HepG2 (cell line): ENCODE measurements around the gene PHF21B. TPM values are rescaled to one million over a fixed set of nuclear protein-coding genes. Genes with fewer than 3 reads are reported as not detected.

Experiments used
- ATAC-seq: fragments of 200-7000 bp; cut with Tn5 transposase; 3 replicates; pipeline ENCODE4 v1.9.1; 2020; ENCODE audit warnings: mild to moderate bottlenecking, moderate library complexity
- BruUV-seq: library from RNA; stranded (reverse); fragments of 400-500 nt; replicated peaks from 2 replicates; lab custom pipeline; 2021; lab: Mats Ljungman, UMichigan
- CTCF ChIA-PET: fragments of 300-600 bp; formaldehyde crosslinking; extraction: SDS; loops from one replicate; lab custom pipeline; 2021; ENCODE audit warnings: low total read pairs, inconsistent platforms, low intra/inter-chr PET ratio; lab: Yijun Ruan, JAX
- POLR2A ChIA-PET: fragments of 350-600 bp; sonication (Branson Sonifier 250); formaldehyde crosslinking; loops from one replicate; lab custom pipeline; 2020; ENCODE audit warnings: antibody characterized with exemption, inconsistent platforms; lab: Yijun Ruan, JAX
- DNase-seq: peaks from one replicate; pipeline ENCODE4 v3.0.0-alpha.2; 2015; ENCODE audit warnings: low spot score
- FAIRE-seq: peaks from 3 replicates; lab custom pipeline; 2011; peaks lifted over from hg19 to GRCh38; lab: Jason Lieb, UNC
- H2AFZ ChIP-seq: one replicate; pipeline ENCODE4 v1.6.1; 2011; ENCODE audit warnings: low read length, inconsistent platforms
- H3K27ac ChIP-seq: fragments of 300-600 bp; 3 replicates; pipeline ENCODE4 v1.8.0; 2011; ENCODE audit warnings: mixed run types, mild to moderate bottlenecking, mixed read lengths, low read length, inconsistent platforms; ENCODE audit not compliant: insufficient read depth; ENCODE audit errors: extremely low read length
- H3K27me3 ChIP-seq, 2 experiments: fragments of 200-600 bp in 1 of 2; 2 replicates in 1 of 2; 3 replicates in 1 of 2; pipeline versions ENCODE4 v1.6.0 to v1.8.0; 2011; ENCODE audit warnings: low read length in 2 of 2, mild to moderate bottlenecking in 2 of 2, moderate library complexity in 2 of 2, inconsistent platforms in 1 of 2; ENCODE audit not compliant: insufficient read depth in 2 of 2, control insufficient read depth in 1 of 2
- H3K36me3 ChIP-seq, 2 experiments: fragments of 200-600 bp in 1 of 2; replicated peaks in 1 of 2; 2 replicates in 1 of 2; 3 replicates in 1 of 2; pipeline versions ENCODE4 v1.5.1 to v1.8.0; 2011; ENCODE audit warnings: low read length in 2 of 2, inconsistent platforms in 1 of 2; ENCODE audit not compliant: insufficient read depth in 2 of 2, control insufficient read depth in 1 of 2
- H3K4me1 ChIP-seq: 2 replicates; pipeline ENCODE4 v1.5.1; 2012; ENCODE audit warnings: low read length, inconsistent platforms; ENCODE audit not compliant: insufficient read depth
- H3K4me2 ChIP-seq: 2 replicates; pipeline ENCODE4 v1.6.0; 2011; ENCODE audit warnings: low read depth, low read length, inconsistent platforms
- H3K4me3 ChIP-seq, 3 experiments: fragments of 200-600 bp in 1 of 3; sonication (generic), shearing (Covaris generic) in 1 of 3; replicated peaks in 1 of 3; 2 replicates each; pipeline ENCODE4 v1.5.1; 2011 to 2016; ENCODE audit warnings: low read length in 3 of 3, inconsistent platforms in 2 of 3, low read depth in 2 of 3, mild to moderate bottlenecking in 2 of 3, control low read depth in 1 of 3, mixed read lengths in 1 of 3; ENCODE audit not compliant: insufficient read depth in 1 of 3
- H3K79me2 ChIP-seq: one replicate; pipeline ENCODE4 v1.6.1; 2011; ENCODE audit warnings: low read length, inconsistent platforms; ENCODE audit not compliant: insufficient read depth
- H3K9ac ChIP-seq: 2 replicates; pipeline ENCODE4 v1.6.0; 2011; ENCODE audit warnings: mild to moderate bottlenecking, low read depth, low read length, inconsistent platforms; ENCODE audit not compliant: insufficient read depth
- H3K9me3 ChIP-seq: 2 replicates; pipeline ENCODE4 v1.5.1; 2012; ENCODE audit warnings: mild to moderate bottlenecking, low read length
- H4K20me1 ChIP-seq: 2 replicates; pipeline ENCODE4 v1.6.0; 2011; ENCODE audit warnings: inconsistent platforms, mild to moderate bottlenecking, low read length, moderate library complexity; ENCODE audit not compliant: insufficient read depth
- CC2D1A ChIP-seq: sonication (generic); formaldehyde crosslinking; IDR thresholded peaks from 2 replicates; pipeline ENCODE4 v1.8.1; 2023; ENCODE audit warnings: mild to moderate bottlenecking, missing genetic modification reagents
- GLI4 ChIP-seq: sonication (generic); formaldehyde crosslinking; IDR thresholded peaks from 2 replicates; pipeline ENCODE4 v1.5.1; 2020; ENCODE audit warnings: missing genetic modification reagents, mild to moderate bottlenecking, moderate library complexity, borderline replicate concordance
- SP2 ChIP-seq: sonication (generic); formaldehyde crosslinking; IDR thresholded peaks from 2 replicates; pipeline ENCODE4 v1.5.1; 2020; ENCODE audit warnings: mild to moderate bottlenecking, missing genetic modification reagents
- ZBTB7B ChIP-seq: sonication (generic); formaldehyde crosslinking; IDR thresholded peaks from 2 replicates; pipeline ENCODE4 v1.4.0; 2020; ENCODE audit warnings: missing genetic modification reagents
- ZNF670 ChIP-seq: sonication (generic); formaldehyde crosslinking; IDR thresholded peaks from 2 replicates; pipeline ENCODE4 v1.8.0; 2022; ENCODE audit warnings: mild to moderate bottlenecking, missing genetic modification reagents, borderline replicate concordance
- ZNF766 ChIP-seq: sonication (generic); formaldehyde crosslinking; IDR thresholded peaks from 2 replicates; pipeline ENCODE4 v1.5.0; 2020; ENCODE audit warnings: missing genetic modification reagents, borderline replicate concordance
- WGBS: methylation state at CpG from one replicate; pipeline ENCODE4 v1.1.6; 2017; ENCODE audit warnings: low lambda C conversion rate; 5-methylcytosine and 5-hydroxymethylcytosine counted together
- in situ Hi-C: cut with HindIII; loops from 2 replicates; pipeline ENCODE4 v1.10.0; 2017; ENCODE audit warnings: low pct_unique_long_range_greater_than_20kb; ENCODE audit not compliant: extremely low pct_ligation_motif_present
- intact Hi-C: fragments of 100-400 bp; cut with micrococcal nuclease; formaldehyde crosslinking; loops from one replicate; pipeline ENCODE4 v1.10.0; 2022; ENCODE audit not compliant: unreplicated experiment
- polyA plus RNA-seq, 8 experiments: library from polyadenylated mRNA; depleted of rRNA in 3 of 8; stranded (reverse) in 7 of 8; unstranded in 1 of 8; fragments of >200 nt; fragmentation: Illumina TruSeq in 4 of 8; extraction: Trizol in 4 of 8; gene quantifications; 2 replicates each; pipeline versions ENCODE4 v1.2.1 to v1.2.3, GENCODE V29; 2011 to 2016; ENCODE audit warnings: low read depth in 4 of 8, missing spikeins in 1 of 8, mixed read lengths in 1 of 8; ENCODE audit not compliant: insufficient read depth in 1 of 8
- total RNA-seq, 5 experiments: library from RNA; depleted of rRNA; stranded (reverse); fragments of >200 nt; fragmentation: Illumina TruSeq; extraction: Trizol; gene quantifications; 2 replicates each; pipeline ENCODE4 v1.2.3, GENCODE V29; 2016; ENCODE audit warnings: low read depth in 1 of 5
- TF ChIP-seq, protein P1 (sequence below): sonication (generic); formaldehyde crosslinking; IDR thresholded peaks from 2 replicates; pipeline ENCODE4 v1.4.0; 2020; ENCODE audit warnings: missing genetic modification reagents

PHF21B gene
- total and polyA plus RNA-seq, 2 of the 13 experiments (the other 11 are each of a cell fraction or from before 2014, with no cell fraction given), result not detected

DNA sequence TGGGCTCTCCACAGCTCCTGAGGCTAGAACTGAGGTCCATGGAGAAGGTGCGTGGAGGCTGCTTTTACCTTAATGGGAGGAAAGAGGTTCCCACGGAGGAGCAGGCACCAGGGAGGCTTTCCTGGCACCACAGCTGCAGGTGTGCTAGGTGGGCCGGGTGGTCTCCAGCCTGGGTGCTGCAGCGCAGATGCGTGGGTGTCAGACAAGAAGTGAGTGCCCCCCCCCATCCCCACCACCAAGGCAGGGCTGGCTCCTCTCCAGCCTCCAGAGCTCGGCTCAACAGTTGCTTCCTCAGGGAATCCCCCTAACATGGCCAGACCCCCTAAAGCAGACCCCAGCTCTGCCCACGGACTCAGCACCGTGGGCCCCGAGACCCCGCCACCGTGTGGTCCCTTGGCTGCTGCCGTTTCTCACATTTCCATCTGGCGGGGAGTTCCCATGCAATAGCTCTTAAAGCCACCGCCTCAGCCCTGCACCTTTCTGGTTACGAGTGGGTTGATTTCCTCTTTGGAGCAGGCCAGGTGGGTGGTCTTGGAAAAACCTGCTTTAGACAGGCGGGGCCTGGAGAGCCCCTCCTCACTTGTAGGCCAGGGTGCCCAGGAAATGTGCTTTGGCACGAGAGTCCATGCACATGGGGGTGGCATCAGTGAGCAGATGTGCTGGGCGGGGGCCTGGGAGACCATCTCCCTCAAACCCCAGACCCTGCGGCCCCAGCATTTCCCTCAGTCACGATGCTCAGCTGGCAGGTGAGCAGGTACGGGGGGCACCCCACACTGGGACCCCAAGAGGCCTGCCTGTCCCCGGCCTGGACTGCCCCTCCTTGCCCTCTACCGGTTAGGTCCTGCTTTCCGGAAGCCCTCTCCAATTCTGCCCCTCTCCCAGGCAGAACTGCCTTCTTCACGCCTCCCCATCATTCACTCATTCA lies 163.7 kb downstream of the PHF21B start:
- no peak for DNase-seq
- no peaks in the 10 kb centered on the region for H3K9me3 ChIP-seq
- no peak overlapping the region for H3K9ac ChIP-seq
- no peak overlapping the region for H2AFZ ChIP-seq
- no peaks in the 10 kb centered on the region for H4K20me1 ChIP-seq
- ChIA-PET CTCF (no interaction called here), POLR2A (no interaction called here)
- ATAC-seq, result no peak
- H3K27me3 ChIP-seq, result peaks cover 2 to 22% of the 10 kb centered on the region in 2 experiments; a peak in 4 of 5 replicates
- FAIRE-seq, result no peak
- in situ Hi-C loops, result no loop called here
- no peaks in the 10 kb centered on the region for H3K36me3 ChIP-seq
- no peak overlapping the region for H3K4me2 ChIP-seq
- no peak for TF ChIP-seq ZNF670 (CRISPR knock-in tag)
- TF ChIP-seq ZBTB7B (CRISPR knock-in tag), result no peak
- TF ChIP-seq, protein P1, sequence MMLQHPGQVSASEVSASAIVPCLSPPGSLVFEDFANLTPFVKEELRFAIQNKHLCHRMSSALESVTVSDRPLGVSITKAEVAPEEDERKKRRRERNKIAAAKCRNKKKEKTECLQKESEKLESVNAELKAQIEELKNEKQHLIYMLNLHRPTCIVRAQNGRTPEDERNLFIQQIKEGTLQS, result no peak
- no peak for TF ChIP-seq SP2 (CRISPR knock-in tag)
- TF ChIP-seq CC2D1A (CRISPR knock-in tag), result no peak
- TF ChIP-seq GLI4 (CRISPR knock-in tag), result no peak
- no peaks in the 10 kb centered on the region for H3K4me1 ChIP-seq
- no TSS peak for BruUV-seq
- H3K79me2 ChIP-seq, result no peaks in the 10 kb centered on the region
- intact Hi-C loops, result no loop called here
- H3K27ac ChIP-seq, result no peak overlapping the region
- 29% methylated on average over 13 of the region's 25 CpGs for WGBS
- H3K4me3 ChIP-seq, result no peak overlapping the region

DNA sequence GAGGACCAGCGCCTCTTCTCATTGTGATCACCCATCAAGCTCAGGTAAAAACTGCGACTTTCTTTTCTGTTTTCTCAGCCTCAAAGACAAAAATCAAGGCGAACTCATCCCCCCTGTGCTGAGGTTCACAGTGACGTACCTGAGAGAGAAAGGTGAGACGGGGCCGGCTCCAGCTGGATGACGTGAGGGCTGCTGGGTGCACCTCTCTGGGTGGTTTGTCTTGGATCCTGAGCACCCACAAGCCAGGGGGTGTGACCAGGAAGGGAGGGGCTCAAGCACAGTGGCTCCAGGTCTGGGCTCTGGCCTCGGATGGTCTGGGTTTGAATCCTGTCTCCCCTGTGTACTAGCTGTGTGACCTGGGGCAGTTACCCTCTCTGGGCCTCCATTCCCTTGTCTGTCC lies 164.6 kb downstream of the PHF21B start:
- ChIA-PET CTCF (no interaction called here), POLR2A (no interaction called here)
- H3K4me1 ChIP-seq, result no peaks in the 10 kb centered on the region
- ATAC-seq (no peak), DNase-seq (no peak), FAIRE-seq (no peak)
- intact Hi-C loops (no loop called here), in situ Hi-C loops (no loop called here)
- H4K20me1 ChIP-seq, result no peaks in the 10 kb centered on the region
- H2AFZ ChIP-seq, result no peak overlapping the region
- no peak overlapping the region for H3K4me3 ChIP-seq
- no peaks in the 10 kb centered on the region for H3K36me3 ChIP-seq
- no peak for TF ChIP-seq ZNF766
- no peaks in the 10 kb centered on the region for H3K9me3 ChIP-seq
- H3K9ac ChIP-seq, result no peak overlapping the region
- H3K4me2 ChIP-seq, result no peak overlapping the region
- peaks cover 2 to 31% of the 10 kb centered on the region in 2 experiments; a peak in 4 of 5 replicates for H3K27me3 ChIP-seq
- H3K27ac ChIP-seq, result no peak overlapping the region
- 15% methylated on average over 7 of the region's 8 CpGs for WGBS
- BruUV-seq, result no TSS peak
- H3K79me2 ChIP-seq, result no peaks in the 10 kb centered on the region
